Tibial nerve (tissue), 4 donors: Measurements from ENCODE around the gene RAB8A. TPM values are rescaled to one million over a fixed set of nuclear protein-coding genes. Genes with fewer than 3 reads are reported as not detected.
A peak's percentile ranks its signal among the peaks of the same experiment; 100 is the strongest.

Experiments
- DNase-seq, 2 donors: peaks; one replicate each; pipeline ENCODE4 v3.0.0-alpha.2; 2019; ENCODE audit warnings: low spot score in 2 of 2
- H3K27ac ChIP-seq, 4 donors: fragments of 200-600 bp; sonication (generic) in 3 of 4; one replicate each; pipeline ENCODE4 v1.5.1; 2017 to 2019; ENCODE audit warnings: mild to moderate bottlenecking in 1 of 4
- H3K27me3 ChIP-seq, 2 donors: fragments of 200-600 bp; sonication (generic) in 1 of 2; one replicate each; pipeline versions ENCODE4 v1.5.1 to v1.6.0; 2017 to 2019
- H3K36me3 ChIP-seq, 3 donors: fragments of 200-600 bp; sonication (generic); one replicate each; pipeline ENCODE4 v1.5.1; 2018 to 2019
- H3K4me1 ChIP-seq, 4 donors: fragments of 200-600 bp; sonication (generic) in 3 of 4; one replicate each; pipeline ENCODE4 v1.5.1; 2017 to 2019
- H3K4me3 ChIP-seq, 4 donors: fragments of 200-600 bp; sonication (generic) in 3 of 4; one replicate each; pipeline ENCODE4 v1.5.1; 2017 to 2019; ENCODE audit warnings: mild to moderate bottlenecking in 1 of 4, moderate library complexity in 1 of 4
- H3K9me3 ChIP-seq, 4 donors: fragments of 200-600 bp; sonication (generic) in 3 of 4; one replicate each; pipeline ENCODE4 v1.5.1; 2017 to 2019
- EP300 ChIP-seq, 2 donors: sonication (generic); formaldehyde crosslinking; IDR thresholded peaks; one replicate each; pipeline ENCODE4 v1.6.1; 2017; ENCODE audit warnings: antibody characterized with exemption in 2 of 2, mild to moderate bottlenecking in 1 of 2
- POLR2A ChIP-seq, 2 donors: fragments of 450-650 bp; IDR thresholded peaks; one replicate each; pipeline ENCODE4 v1.6.1; 2017; ENCODE audit warnings: antibody characterized with exemption in 2 of 2, mild to moderate bottlenecking in 2 of 2, moderate library complexity in 2 of 2
- WGBS, 2 donors: methylation state at CpG; one replicate each; pipeline ENCODE4 v1.1.5; 2018; 5-methylcytosine and 5-hydroxymethylcytosine counted together
- total RNA-seq, 4 donors: library from RNA; depleted of rRNA; stranded (reverse); fragments of >200 nt; gene quantifications; one replicate each; pipeline ENCODE4 v1.1.0, GENCODE V29; 2016
- TF ChIP-seq, protein P1 (sequence below), 5 experiments: fragments of 200-600 bp in 3 of 5; fragments of 450-650 bp in 2 of 5; sonication (generic) in 3 of 5; IDR thresholded peaks; one replicate each; pipeline ENCODE4 v1.5.1; 2016 to 2019; ENCODE audit warnings: antibody characterized with exemption in 5 of 5, mild to moderate bottlenecking in 3 of 5, moderate library complexity in 2 of 5

The RAB8A gene
- total RNA-seq, 4 donors from 2014 or later = 27.3 to 42.9 (median 36.3) TPM

DNA sequence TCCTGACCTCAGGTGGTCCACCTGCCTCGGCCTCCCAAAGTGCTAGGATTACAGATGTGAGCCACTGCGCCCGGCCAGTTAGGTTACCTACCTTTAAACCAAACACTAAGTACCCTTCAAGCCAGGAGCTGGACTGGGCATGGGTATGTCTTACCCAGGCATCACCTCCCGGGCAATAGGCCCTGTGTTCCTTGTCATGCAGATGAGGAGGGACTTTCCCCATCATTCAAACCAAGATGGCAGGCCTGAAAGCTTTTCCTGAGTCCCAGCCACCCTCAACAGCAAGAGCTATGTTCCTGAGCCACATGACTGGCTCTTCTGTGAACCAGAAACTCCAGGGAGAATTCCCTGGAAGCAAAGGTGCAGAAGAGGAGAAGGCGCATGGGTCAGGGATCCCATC, 9.5 kb downstream of the RAB8A start:
- Histone ChIP-seq H3K27ac (no peak overlapping the region), H3K36me3 (peaks cover 0 to 98% (median 41%) of the 10 kb centered on the region in 3 donors), H3K9me3 (no peaks in the 10 kb centered on the region), H3K27me3 (no peaks in the 10 kb centered on the region), H3K4me3 (no peak overlapping the region), H3K4me1 (peaks cover 0 to 35% (median 4%) of the 10 kb centered on the region in 4 donors)
- TF ChIP-seq POLR2A (IDR thresholded peaks at IDR 0.05) = no peak
- TF ChIP-seq, protein P1, sequence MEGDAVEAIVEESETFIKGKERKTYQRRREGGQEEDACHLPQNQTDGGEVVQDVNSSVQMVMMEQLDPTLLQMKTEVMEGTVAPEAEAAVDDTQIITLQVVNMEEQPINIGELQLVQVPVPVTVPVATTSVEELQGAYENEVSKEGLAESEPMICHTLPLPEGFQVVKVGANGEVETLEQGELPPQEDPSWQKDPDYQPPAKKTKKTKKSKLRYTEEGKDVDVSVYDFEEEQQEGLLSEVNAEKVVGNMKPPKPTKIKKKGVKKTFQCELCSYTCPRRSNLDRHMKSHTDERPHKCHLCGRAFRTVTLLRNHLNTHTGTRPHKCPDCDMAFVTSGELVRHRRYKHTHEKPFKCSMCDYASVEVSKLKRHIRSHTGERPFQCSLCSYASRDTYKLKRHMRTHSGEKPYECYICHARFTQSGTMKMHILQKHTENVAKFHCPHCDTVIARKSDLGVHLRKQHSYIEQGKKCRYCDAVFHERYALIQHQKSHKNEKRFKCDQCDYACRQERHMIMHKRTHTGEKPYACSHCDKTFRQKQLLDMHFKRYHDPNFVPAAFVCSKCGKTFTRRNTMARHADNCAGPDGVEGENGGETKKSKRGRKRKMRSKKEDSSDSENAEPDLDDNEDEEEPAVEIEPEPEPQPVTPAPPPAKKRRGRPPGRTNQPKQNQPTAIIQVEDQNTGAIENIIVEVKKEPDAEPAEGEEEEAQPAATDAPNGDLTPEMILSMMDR (IDR thresholded peaks at IDR 0.05) = no peak
- TF ChIP-seq EP300 (IDR thresholded peaks at IDR 0.05) = no peak
- no peak for DNase-seq
- 94% methylated on average over 2 to 5 of the region's 5 CpGs for WGBS, 2 donors

DNA sequence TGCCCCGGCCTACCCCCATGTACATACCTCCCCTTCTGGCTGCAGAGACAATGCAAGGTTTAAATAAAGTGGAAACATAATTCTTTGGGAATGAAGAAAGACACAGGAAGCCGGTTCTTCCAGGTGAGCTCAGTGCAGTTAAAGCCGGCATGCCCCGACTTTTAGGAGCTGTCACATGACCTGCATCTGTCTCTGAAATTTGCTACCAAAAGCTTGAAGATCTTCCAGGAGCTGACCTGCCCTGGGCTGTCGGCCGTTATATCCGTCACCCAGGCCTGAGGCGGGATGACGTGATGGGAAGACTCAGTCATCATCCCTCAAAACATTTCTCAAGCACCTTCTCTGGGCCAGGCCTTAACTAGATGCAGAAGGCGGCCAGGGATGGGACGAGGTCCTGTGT, 10.3 kb downstream of the RAB8A start:
- no peak for DNase-seq
- Histone ChIP-seq H3K9me3 (no peaks in the 10 kb centered on the region), H3K27me3 (no peaks in the 10 kb centered on the region), H3K27ac (no peak overlapping the region), H3K4me3 (no peak overlapping the region), H3K36me3 (peaks cover 0 to 99% (median 50%) of the 10 kb centered on the region in 3 donors), H3K4me1 (peaks cover 0 to 29% (median 2%) of the 10 kb centered on the region in 4 donors)
- WGBS, 2 donors = 91 to 93% methylated on average over 11 of the region's 11 CpGs
- TF ChIP-seq, protein P1 (IDR thresholded peaks at IDR 0.05) = no peak
- no peak for TF ChIP-seq EP300 (IDR thresholded peaks at IDR 0.05)
- no peak for TF ChIP-seq POLR2A (IDR thresholded peaks at IDR 0.05)

DNA sequence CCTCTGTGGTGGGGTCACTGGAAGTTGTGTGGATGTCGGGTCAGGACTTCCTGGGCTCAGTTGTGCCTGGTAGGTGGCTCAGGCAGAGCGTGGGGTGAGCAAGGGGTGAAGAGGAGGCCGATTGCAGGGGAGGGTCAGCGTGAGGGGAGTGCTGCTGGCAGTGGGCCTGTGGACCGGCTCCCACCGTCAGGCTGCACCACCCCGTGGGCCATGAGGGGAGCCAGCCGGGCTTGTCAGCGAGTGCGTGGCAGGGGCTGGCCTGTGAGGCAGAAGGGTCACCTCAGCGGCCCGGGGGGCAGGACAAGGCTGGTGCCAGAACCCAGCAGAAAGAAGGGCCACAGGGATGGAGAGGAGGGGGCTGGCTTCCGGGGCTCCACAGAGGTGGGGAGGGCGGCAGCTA, 13.3 kb downstream of the RAB8A start:
- 81 to 89% methylated on average over 14 of the region's 14 CpGs for WGBS, 2 donors

DNA sequence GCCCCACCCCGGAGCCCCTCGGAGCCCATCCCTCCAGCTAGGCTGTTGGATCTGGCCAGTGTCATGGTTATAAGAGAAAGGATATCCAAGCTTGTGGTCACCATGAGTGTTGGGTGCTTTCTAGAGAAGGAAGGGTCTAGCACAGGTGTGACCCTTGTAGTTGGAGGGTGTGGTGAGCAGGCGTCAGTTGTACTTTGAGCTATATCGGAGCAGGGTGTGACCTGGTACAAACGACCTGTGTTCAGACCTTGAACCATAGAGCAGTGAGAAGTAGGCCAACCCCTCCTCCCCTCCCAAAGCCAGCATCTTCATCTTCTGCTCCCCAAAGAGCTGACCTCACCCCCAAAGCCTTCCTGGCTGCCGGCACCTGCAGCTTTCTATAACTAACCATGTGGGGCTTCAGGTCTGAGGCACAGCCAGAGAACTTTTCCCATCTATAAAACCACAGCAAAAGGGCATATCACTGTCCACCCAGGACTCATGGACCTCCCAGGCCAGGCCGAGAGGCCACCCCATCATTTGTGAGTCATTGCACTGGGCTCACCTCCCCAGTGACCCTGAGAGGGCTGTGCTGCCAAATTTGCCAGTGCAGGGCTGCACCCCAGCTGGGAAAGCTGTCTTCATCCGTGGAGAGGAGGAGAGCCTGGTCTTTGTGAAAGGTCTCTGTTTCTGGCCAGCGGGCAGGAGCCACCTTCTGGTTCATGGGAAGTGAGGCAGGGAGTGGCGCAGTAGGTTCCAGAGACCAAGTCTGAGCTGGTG, 14.2 kb downstream of the RAB8A start:
- TF ChIP-seq POLR2A (IDR thresholded peaks at IDR 0.05) (no peak), EP300 (IDR thresholded peaks at IDR 0.05) (no peak)
- TF ChIP-seq, protein P1 (IDR thresholded peaks at IDR 0.05) = no peak
- Histone ChIP-seq H3K4me3 (no peak overlapping the region), H3K4me1 (peaks cover 0 to 5% (median 0%) of the 10 kb centered on the region in 4 donors), H3K27ac (peak overlapping the region in 1 of 4 donors; percentile 34), H3K9me3 (no peaks in the 10 kb centered on the region), H3K36me3 (peaks cover 0 to 100% (median 54%) of the 10 kb centered on the region in 3 donors), H3K27me3 (no peaks in the 10 kb centered on the region)
- 64 to 83% methylated on average over 10 of the region's 10 CpGs for WGBS, 2 donors
- no peak for DNase-seq

More for the DNA sequence above, 13.3 kb downstream of the RAB8A start:
- peaks cover 0 to 100% (median 58%) of the 10 kb centered on the region in 3 donors for H3K36me3 ChIP-seq
- peaks cover 0 to 5% (median 2%) of the 10 kb centered on the region in 4 donors for H3K4me1 ChIP-seq
- H3K27ac ChIP-seq = peak overlapping the region in 2 of 4 donors; percentile 20 to 34
- no peak for DNase-seq
- no peaks in the 10 kb centered on the region for H3K9me3 ChIP-seq
- TF ChIP-seq, protein P1 (IDR thresholded peaks at IDR 0.05) = no peak
- TF ChIP-seq EP300 (IDR thresholded peaks at IDR 0.05) (no peak), POLR2A (IDR thresholded peaks at IDR 0.05) (no peak)
- H3K4me3 ChIP-seq = no peak overlapping the region
- no peaks in the 10 kb centered on the region for H3K27me3 ChIP-seq

DNA sequence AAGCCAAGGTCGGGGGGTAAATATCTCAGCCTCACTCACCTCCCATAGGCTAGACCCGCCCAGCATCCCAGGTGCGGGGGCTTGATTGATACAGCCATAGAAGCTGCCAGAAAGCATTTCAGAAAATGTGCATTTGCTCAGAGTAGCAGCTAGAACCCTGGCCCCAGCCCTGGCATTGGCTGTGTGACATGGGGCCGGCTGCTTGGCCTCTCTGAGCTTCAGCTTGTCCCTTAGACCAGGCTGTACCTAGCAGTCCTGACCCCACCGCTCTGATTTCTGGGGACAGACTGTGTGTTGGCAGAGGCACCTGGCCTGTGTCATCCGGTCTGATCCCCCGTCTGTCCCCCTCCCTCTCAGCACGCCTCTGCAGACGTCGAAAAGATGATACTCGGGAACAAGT, 15.4 kb downstream of the RAB8A start:
- Histone ChIP-seq H3K4me1 (peaks cover 0 to 5% (median 0%) of the 10 kb centered on the region in 4 donors), H3K9me3 (no peaks in the 10 kb centered on the region), H3K36me3 (peaks cover 0 to 100% (median 53%) of the 10 kb centered on the region in 3 donors), H3K27ac (no peak overlapping the region), H3K4me3 (no peak overlapping the region), H3K27me3 (no peaks in the 10 kb centered on the region)
- no peak for DNase-seq
- WGBS, 2 donors = 87% methylated on average over 11 of the region's 11 CpGs
- TF ChIP-seq EP300 (IDR thresholded peaks at IDR 0.05) (no peak), POLR2A (IDR thresholded peaks at IDR 0.05) (no peak)
- TF ChIP-seq, protein P1 (IDR thresholded peaks at IDR 0.05) = no peak
